Mesothelial cell of epicardium (in vitro differentiated cells): ENCODE data around the gene OPN5. TPM values are rescaled to one million over a fixed set of nuclear protein-coding genes. Genes with fewer than 3 reads are reported as not detected.

Experiments used
- DNase-seq, 2 experiments: peaks; one replicate each; pipeline ENCODE4 v3.0.0; 2021; ENCODE audit warnings: low spot score in 2 of 2; ENCODE audit not compliant: unreplicated experiment in 2 of 2
- H3K27ac Mint-ChIP-seq: 2 replicates; pipeline ENCODE4 v1.8.0; 2021; ENCODE audit warnings: mixed read lengths
- H3K27me3 Mint-ChIP-seq: 2 replicates; pipeline ENCODE4 v1.8.0; 2021; ENCODE audit warnings: low read depth, mixed read lengths
- H3K36me3 Mint-ChIP-seq: 2 replicates; pipeline ENCODE4 v1.8.0; 2021; ENCODE audit warnings: mixed read lengths
- H3K4me1 Mint-ChIP-seq: 2 replicates; pipeline ENCODE4 v1.8.0; 2021; ENCODE audit warnings: mixed read lengths
- H3K4me3 Mint-ChIP-seq: 2 replicates; pipeline ENCODE4 v1.8.0; 2021; ENCODE audit warnings: mild to moderate bottlenecking, moderate library complexity, mixed read lengths
- H3K9me3 Mint-ChIP-seq: 2 replicates; pipeline ENCODE4 v1.8.0; 2021; ENCODE audit warnings: mixed read lengths
- CTCF ChIP-seq: fragments of 200-600 bp; sonication (generic); IDR thresholded peaks from one replicate; pipeline ENCODE4 v1.5.0; 2021; ENCODE audit warnings: antibody characterized with exemption; ENCODE audit not compliant: unreplicated experiment
- total RNA-seq: library from RNA; stranded (reverse); gene quantifications from 3 replicates; pipeline ENCODE4 v1.2.1, GENCODE V29; 2021

Gene OPN5
- total RNA-seq, 1 donor from 2014 or later = not detected

DNA sequence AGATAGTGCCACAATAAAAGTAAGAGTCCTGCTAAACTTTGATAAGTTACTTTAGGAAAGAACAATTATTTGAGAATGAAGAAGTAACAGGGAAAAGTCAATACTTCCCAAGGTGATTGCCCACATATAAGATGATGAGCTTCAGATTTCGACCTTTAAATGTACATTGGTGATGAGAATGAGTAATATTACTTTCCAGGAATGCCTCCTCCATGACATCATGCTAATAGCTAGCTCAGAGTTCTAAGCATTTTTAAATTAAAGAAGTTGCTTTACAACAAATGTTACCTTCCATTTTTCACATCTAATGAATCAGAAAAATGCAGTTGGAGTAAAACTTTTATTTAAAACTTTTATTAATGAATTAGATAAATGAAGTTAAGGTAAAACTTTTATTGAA is 22.5 kb upstream of the OPN5 start:
- no peak overlapping the region for H3K4me3 Mint-ChIP-seq
- peaks cover 10% of the 10 kb centered on the region for H3K4me1 Mint-ChIP-seq
- DNase-seq = no peak
- no peak for TF ChIP-seq CTCF
- no peaks in the 10 kb centered on the region for H3K36me3 Mint-ChIP-seq
- no peak overlapping the region for H3K27ac Mint-ChIP-seq
- no peaks in the 10 kb centered on the region for H3K27me3 Mint-ChIP-seq
- H3K9me3 Mint-ChIP-seq = peaks cover 14% of the 10 kb centered on the region

DNA sequence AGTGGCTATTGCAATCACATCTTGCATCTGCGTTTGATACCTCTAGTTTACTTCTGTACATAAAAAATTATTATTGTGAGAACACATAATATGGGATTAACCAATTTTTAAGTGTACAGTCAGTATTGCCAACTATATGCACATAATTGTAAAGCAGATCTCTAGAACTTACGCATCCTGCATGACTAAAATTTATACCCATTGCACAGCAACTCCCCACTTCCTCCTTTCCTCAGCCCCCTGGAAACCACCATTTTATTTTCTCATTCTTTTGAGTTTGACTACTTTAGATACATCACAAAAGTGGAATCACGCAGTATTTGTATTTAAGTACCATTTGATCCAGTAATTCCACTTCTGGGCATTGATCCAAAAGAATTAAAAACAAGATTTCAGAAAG is 19.3 kb upstream of the OPN5 start:
- Mint-ChIP-seq H3K27me3 (no peaks in the 10 kb centered on the region), H3K27ac (no peak overlapping the region), H3K4me1 (peaks cover 4% of the 10 kb centered on the region), H3K9me3 (peaks cover 14% of the 10 kb centered on the region), H3K36me3 (no peaks in the 10 kb centered on the region), H3K4me3 (no peak overlapping the region)
- DNase-seq = no peak
- no peak for TF ChIP-seq CTCF

DNA sequence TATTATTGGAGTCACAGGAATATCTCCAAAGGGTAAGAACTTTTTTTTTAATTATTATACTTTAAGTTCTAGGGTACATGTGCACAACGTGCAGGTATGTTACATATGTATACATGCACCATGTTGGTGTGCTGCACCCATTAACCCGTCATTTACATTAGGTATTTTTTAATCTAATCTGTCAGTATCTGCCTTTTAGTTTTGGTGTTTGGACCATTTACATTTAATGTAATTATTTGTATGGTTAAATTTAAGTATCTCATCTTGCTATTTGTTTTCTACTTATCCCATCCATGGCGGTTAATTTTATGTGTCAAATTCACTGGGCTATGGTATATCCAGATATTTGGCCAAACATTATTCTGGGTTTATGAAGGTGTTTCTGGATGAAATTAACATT is 15.4 kb upstream of the OPN5 start:
- H3K27me3 Mint-ChIP-seq = no peaks in the 10 kb centered on the region
- no peaks in the 10 kb centered on the region for H3K36me3 Mint-ChIP-seq
- H3K9me3 Mint-ChIP-seq = peaks cover 14% of the 10 kb centered on the region
- no peak overlapping the region for H3K4me3 Mint-ChIP-seq
- no peak overlapping the region for H3K27ac Mint-ChIP-seq
- no peak for DNase-seq
- H3K4me1 Mint-ChIP-seq = no peaks in the 10 kb centered on the region
- TF ChIP-seq CTCF = no peak

DNA sequence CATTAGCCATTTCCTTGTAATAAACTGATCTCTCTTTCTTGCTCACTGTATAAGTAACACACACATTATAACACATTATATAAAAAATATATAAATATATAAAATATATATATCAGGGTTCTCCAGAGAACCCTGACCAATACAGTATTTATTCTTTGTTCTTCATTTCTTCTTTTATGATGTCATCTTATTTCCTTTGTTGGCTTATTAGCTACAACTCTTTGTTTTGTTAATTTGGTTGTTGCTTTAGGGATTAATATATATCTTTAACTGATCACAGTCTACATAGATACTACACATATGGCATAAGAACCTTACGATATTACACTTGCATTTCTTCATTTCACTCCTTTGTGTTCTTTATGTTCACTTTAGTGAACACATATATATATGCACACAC is 14.7 kb upstream of the OPN5 start:
- Mint-ChIP-seq H3K36me3 (no peaks in the 10 kb centered on the region), H3K4me1 (no peaks in the 10 kb centered on the region), H3K27ac (no peak overlapping the region), H3K27me3 (no peaks in the 10 kb centered on the region), H3K4me3 (no peak overlapping the region), H3K9me3 (peaks cover 14% of the 10 kb centered on the region)
- no peak for DNase-seq
- TF ChIP-seq CTCF = no peak

- Mint-ChIP-seq H3K4me3 (no peak overlapping the region), H3K27me3 (no peaks in the 10 kb centered on the region), H3K36me3 (no peaks in the 10 kb centered on the region), H3K4me1 (no peaks in the 10 kb centered on the region), H3K27ac (no peak overlapping the region), H3K9me3 (peaks cover 4% of the 10 kb centered on the region)
- no peak for DNase-seq
- no peak for TF ChIP-seq CTCF
Observed at GRCh38 chr6:47769982-47770381, 11.8 kb upstream of the OPN5 start.

DNA sequence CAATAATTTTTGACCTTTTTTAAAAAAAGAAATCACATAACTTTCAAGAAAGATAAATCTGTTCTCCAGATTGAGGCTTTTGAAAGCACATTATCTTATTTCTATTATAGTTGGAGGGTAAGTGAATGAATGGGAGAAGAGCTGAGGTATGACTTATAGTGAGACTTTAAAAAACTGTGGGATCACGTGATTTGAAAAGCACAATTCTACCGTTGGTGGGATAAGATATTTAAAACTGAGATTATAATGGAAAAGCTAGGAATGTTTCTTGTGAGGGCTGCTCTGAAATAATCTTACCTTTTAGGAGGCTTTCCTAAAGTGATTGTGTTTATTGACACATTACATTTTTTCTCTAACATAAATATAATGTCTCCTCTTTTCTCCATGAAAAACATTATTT is 9.5 kb upstream of the OPN5 start:
- TF ChIP-seq CTCF = no peak
- H3K4me1 Mint-ChIP-seq = no peaks in the 10 kb centered on the region
- no peaks in the 10 kb centered on the region for H3K36me3 Mint-ChIP-seq
- no peaks in the 10 kb centered on the region for H3K27me3 Mint-ChIP-seq
- no peak overlapping the region for H3K27ac Mint-ChIP-seq
- DNase-seq = no peak
- no peaks in the 10 kb centered on the region for H3K9me3 Mint-ChIP-seq
- H3K4me3 Mint-ChIP-seq = no peak overlapping the region
